Iris pigment epithelial cell (primary cell): ENCODE data around the gene TBX1.

Experiments
- DNase-seq: peaks from one replicate; pipeline ENCODE4 v3.0.0-alpha.2; 2011; ENCODE audit warnings: low read depth

TBX1 gene

GRCh38 chr22:19753996-19754700 lies 6.4 kb upstream of the TBX1 start:
- DNase-seq, result no peak

DNA sequence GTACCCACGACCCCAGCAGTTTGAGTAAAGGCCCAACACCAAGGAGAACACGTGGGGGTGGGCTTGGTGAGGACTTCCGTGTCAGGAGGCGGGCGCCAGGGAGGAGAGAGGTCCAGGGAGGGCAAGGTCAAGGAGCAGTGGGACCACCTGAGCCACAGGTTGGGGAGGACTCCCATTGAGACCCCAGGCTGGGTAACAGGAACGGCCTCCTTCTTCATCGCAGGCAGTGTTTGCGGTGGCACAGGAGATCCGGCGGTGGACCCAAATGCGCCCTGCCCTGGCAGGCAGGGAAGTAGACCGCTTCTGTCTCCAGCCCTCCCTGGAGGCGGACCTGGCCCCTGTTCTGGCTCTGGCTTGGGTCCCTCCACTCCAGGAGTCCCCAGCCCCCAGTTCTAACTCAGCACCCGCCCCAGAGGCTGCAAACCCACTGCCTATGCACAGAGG lies 5.9 kb upstream of the TBX1 start:
- no peak for DNase-seq

GRCh38 chr22:19755145-19755710 lies 5.3 kb upstream of the TBX1 start:
- no peak for DNase-seq

GRCh38 chr22:19755722-19756287 lies 4.8 kb upstream of the TBX1 start:
- DNase-seq, result no peak

GRCh38 chr22:19756288-19757128 lies 4.1 kb upstream of the TBX1 start:
- no peak for DNase-seq

DNA sequence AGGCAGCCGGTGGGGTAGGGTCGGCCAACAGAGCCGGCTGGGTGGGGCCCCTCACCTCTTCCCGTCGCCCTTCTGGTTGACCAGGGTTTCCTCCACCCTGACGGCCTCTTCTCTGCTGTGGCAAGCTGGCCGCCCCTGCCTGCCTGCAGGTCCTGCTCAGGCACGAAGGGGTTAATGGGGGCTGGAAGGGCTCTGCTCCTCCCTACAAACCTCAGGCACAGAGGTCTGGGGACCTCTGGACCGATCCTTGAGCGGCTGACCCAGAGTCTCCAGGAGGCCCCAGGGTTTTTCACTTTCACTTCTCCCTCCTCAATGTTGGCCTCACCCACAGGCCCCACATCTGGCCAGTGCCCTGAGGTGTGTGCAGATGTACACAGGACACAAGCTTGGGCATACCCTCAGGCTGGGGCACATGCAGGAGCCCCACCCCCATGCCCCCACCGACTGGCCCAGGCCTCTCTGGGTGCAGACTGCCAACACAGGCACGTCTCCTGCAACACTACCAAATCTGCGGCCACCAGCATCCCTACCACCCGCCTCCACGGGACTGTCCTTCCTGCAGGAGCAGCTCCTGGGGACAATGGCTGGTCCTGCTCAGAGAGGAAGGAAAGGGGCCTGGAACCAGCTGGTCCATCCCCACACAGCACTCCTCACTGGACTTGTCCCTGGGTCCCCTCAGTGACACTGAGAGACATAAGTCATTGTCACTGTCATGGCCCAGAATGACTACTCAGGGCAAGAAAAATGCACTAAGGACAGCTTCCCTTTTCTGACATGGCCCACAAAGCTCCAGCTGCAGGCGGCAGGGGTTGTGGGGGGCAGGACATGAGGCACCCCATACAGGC lies 3.2 kb upstream of the TBX1 start:
- DNase-seq, result no peak

DNA sequence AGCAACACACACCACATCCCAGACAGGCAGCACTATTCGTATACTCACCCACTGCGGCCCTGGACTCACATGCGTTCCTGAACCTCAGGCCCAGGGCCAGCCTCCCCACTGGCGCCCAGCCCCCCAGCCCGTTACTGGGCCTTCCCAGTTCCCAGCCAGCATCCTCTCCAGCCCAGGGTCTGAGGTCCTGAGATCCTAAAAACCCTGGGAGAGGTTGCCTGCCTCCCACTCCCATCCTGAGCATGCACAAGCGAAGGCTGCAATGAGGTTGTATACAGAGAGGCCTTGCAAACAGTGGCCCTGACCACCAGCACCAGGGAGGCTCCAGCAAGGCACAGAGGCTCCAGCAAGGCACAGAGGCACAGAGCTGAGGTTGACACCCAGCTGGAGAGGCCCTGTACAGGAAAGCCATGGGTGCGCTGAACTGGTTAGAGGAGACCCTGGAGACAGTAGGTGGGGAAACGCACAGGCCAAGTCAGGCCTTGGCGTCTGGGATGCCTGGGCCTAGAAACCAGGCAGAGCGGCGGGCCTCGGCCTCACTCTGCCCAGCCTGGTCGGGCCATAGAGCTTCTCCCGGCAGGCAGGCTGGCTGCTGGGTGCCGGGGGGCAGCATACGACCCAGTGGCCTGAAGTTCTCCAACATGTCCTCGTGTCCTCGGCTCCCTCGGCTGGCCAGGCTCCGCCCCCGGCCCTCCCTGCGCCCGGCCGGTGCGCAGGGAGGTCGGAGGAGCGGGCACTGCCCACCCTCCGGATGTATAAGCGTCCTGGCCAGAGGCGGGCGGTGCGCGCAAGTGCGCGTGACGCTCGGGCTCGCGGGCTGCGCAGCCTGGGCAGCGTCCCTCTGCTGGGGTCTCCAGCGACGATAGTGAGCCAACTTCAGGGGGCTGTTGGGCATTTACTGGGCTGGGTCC lies 2.3 kb upstream of the TBX1 start:
- no peak for DNase-seq

- DNase-seq, result no peak
These were observed 1.6 kb upstream of the TBX1 start for GRCh38 chr22:19758896-19759426.

DNA sequence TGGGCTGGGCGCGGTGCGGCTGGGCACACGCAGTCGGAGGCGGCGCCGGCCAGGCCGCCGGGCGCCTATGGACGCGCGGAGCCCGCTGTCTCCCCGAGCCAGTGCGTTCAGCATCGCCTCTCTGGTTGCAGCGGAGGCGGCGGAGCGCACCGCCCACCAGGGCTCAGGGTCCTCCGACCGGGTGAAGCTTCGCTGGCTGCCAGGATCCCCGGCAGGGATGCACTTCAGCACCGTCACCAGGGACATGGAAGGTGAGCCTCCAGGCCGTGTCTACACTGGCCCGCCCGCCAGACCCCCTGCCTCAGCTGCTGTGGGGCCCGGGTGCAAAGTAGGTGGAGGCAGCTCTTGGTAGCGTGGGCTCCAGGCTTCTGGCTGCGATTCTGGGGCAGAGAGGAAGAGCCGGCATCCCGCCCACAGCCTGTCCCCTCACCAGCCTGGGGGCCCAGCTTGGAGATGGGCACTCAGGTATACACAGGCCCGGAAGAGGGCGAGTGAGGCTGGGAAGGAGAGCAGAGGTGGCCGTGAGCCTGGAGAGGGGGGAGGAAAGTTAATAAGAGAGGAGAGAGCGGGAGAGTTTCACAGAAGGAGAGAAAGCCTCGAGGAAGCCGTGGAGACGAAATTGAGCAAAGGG lies 1.0 kb upstream of the TBX1 start:
- no peak for DNase-seq

DNA sequence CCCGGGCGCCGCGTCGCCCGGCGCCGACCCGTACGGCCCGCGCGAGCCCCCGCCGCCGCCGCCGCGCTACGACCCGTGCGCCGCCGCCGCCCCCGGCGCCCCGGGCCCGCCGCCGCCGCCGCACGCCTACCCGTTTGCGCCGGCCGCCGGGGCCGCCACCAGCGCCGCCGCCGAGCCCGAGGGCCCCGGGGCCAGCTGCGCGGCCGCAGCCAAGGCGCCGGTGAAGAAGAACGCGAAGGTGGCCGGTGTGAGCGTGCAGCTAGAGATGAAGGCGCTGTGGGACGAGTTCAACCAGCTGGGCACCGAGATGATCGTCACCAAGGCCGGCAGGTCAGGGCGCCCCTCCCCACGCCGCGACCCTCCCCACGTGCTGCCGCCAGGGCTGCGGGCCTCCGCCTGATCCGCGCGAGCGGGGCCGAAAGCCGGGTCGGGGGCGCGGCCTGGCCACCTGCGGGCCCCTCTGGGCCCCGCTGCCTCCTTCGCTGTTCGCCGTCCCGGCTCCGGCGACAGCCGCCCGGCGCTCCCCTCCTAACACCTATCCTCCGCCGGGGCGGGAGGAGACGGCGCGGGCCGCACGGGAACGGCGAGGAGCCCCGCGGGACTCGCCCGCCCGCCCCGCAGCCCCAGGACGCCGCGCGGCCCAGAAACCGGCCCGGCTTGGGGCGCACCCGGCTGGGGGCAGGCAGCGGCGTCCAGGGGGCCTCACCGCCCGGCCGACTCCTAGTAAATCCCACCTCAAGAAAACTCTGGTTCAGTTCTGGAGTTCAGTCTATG lies 560 bp downstream of the TBX1 start:
- DNase-seq, result no peak

DNA sequence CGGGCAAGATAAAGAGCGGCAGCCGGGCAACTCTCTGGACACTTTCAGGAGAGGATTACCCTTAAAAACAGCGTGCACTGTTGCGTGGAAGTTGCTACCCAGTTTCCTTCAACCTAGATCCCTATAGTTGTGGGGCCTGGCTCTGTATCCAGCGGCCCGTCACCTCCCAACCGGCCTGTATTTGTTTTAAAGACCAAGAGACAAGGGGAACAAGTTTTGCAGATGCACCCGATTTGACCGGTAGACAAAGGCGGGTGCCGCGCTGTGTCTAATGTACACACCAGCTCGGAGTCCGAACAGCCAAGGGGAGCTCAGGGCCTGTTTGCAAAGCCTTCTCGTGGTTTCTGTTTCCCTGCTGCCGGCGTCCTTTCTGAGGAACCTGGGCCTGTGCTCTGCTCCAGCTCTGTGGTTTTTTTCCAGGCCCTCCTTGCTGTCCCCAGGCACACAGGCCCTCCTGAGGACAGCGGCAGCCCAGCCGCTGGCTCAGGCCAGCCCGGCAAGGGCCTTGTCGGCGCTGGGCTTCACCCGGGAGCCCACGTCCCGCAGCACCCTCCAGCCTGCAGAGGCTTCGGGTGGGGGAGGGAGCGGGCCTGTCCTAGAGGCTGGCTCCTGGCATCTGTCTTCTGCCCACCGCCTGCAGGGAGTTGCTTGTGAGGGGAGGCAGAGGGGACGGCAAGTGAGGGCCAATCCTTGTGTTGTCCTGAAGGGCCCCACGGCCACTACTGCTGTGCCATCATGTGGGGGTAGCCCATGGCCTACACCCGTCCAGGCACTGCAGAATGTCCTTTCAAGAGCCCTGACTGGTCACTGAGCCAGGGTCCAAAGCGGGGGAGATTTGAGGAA lies 1.4 kb downstream of the TBX1 start:
- DNase-seq, result no peak

DNA sequence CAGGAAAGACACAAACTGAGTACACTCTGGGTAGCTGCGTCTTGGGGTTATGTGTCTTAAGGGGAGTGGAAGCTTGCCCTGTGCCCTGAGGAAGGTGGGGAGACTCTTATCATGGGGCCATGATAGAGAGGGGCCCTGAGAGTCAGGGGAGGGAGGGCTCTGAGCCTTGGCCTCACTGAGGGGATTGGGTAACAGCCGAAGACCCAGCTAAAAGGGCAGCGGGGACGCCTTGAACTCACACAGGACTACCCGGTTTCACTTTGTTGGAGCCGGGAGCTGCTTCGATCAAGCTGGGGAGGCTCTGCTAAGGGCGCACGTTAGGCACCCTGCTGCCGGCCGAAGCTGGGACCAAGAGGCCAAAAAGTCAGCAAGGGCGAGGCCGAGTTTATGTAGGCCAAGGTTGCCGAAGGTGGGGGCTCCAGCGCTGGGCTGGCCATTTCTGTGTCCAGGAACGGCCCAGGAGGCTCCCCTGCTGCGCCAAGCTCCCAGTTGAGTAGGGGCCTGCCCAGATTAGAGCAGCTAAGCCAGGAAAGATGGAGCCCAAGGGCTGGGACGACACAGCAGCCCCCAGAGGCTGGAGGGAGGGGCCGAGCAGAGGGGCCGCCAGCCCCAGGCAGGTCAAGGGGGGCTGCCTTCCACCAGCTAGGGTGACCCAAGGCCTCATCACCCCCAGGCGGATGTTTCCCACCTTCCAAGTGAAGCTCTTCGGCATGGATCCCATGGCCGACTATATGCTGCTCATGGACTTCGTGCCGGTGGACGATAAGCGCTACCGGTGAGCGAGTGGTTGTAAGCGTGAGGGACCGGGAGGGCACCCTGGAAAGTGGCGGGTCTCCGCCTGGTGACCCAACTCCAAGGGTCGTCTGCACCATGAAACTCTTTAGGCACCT lies 2.2 kb downstream of the TBX1 start:
- no peak for DNase-seq

DNA sequence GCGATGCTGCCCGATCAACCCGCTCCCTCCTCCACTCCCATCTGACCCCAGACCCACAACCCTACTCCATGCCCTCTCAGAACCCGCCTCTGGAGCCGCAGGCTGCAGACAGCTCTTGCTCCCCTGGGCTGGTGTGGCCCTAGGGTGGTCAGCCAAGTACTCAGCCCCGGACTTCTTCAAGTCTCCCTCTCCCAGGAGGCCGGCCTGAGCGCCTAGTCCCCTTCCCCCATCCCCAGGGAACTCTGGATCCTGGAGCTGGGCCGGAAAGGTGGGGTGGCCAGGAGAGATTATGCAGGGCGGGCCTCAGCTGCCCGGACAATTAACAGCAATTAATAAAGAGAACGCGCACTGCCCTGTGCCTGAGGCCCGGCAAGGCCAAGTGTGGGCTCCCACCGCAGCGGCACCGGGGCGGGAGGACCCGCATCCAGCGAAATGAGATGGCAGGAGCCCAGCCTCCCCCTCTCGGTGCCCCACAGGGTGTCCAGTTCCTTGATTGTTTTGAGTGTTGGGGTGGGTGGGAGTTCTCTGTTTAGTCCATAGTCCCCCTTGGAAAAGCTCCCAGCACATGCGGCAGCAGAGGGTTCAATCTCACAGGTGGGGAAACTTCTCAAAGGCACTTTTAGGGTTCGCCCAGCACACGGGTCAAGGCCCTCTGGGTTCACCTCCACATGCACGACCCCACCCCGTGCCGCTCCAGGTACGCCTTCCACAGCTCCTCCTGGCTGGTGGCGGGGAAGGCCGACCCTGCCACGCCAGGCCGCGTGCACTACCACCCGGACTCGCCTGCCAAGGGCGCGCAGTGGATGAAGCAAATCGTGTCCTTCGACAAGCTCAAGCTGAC lies 3.1 kb downstream of the TBX1 start:
- DNase-seq, result no peak

DNA sequence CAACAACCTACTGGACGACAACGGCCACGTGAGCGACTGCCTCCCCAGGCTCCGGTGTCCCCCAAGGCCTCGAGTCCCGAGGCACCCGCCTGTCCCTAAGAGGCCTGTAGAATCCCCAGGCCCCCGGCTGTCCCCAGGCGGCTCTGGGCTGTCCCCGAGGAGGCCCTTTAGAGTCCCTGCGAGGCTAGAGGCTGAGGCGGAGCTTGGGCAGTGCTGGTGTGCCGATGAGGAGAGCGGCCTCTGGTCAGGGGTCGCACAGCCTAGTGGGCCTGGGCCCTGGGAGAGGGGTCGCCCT lies 3.7 kb downstream of the TBX1 start:
- DNase-seq, result no peak

DNA sequence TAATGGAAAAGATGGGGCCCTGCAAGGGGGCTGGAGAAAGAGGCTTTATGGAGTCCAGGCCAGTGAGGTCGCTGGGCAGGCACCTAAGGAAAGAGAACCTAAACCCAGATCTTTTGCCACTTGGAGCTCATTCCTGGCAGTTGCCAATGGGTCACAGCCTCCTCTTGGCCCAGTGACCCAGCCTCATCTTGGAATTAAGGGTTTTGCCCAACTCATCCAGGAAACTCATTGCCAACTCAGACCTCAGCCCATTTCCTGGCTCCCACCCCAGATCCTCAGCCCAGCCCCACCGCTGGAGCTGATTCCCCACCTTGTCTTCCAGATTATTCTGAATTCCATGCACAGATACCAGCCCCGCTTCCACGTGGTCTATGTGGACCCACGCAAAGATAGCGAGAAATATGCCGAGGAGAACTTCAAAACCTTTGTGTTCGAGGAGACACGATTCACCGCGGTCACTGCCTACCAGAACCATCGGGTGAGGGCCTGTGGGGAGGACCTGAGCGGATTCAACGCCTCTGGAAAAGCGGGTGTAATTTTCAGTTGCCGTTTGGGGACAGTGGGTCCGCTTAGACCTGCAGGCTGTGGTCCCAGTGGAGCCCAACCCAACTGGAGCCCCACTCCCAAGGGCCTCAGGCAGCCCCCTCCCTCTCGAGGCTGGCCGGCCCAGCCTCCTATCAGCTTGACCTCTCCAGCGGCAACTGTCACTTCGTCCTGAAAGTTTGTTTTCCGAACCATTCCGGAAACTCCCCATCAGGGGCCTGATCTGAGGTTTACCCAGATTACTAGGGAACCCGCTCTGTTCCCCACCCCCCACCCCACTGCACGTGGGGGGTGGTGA lies 4.3 kb downstream of the TBX1 start:
- DNase-seq, result no peak
